HG02623 (cell line): ENCODE measurements around the gene GCK.

ENCODE experiments used
- ATAC-seq: cut with Tn5 transposase; IDR thresholded peaks from one replicate; pipeline ENCODE4 v1.9.1; 2021; ENCODE audit warnings: moderate library complexity; ENCODE audit not compliant: unreplicated experiment

GCK gene

GRCh38 chr7:44107961-44108767 lies 81.1 kb downstream of the GCK start:
- ATAC-seq, result no peak

- ATAC-seq, result no peak
Measured at GRCh38 chr7:44107116-44107960, 81.9 kb downstream of the GCK start.

- ATAC-seq, result no peak
Measured at GRCh38 chr7:44106311-44107065, 82.8 kb downstream of the GCK start.

- ATAC-seq, result no peak
Measured at GRCh38 chr7:44105832-44106231, 83.4 kb downstream of the GCK start.

- ATAC-seq, result no peak
Measured at GRCh38 chr7:44104860-44105771, 84.1 kb downstream of the GCK start.

- ATAC-seq, result no peak
Measured at GRCh38 chr7:44103923-44104859, 85.0 kb downstream of the GCK start, which contains the start of gene AEBP1. AEBP1 (plus strand) TSS chr7:44104345; CDS start chr7:44104666, 321 bp downstream.

GRCh38 chr7:44103566-44103922 lies 85.7 kb downstream of the GCK start:
- ATAC-seq, result no peak

GRCh38 chr7:44102846-44103565 lies 86.2 kb downstream of the GCK start:
- ATAC-seq, result no peak

- ATAC-seq, result no peak
Measured at GRCh38 chr7:44101966-44102845, 87.0 kb downstream of the GCK start.

GRCh38 chr7:44101303-44101965 lies 87.8 kb downstream of the GCK start:
- no peak for ATAC-seq

GRCh38 chr7:44100458-44101302 lies 88.6 kb downstream of the GCK start:
- ATAC-seq, result no peak

GRCh38 chr7:44099669-44100068 lies 89.6 kb downstream of the GCK start:
- no peak for ATAC-seq

- ATAC-seq, result no peak
Measured at GRCh38 chr7:44098092-44099068, 90.9 kb downstream of the GCK start.

- peak; percentile 54 for ATAC-seq
Measured at GRCh38 chr7:44097064-44097932, 91.9 kb downstream of the GCK start.
